ENCODE results near the gene NEU2.

Gene NEU2

GRCh38 chr2:233032551-233033320 lies at the start of gene NEU2:
TSS of gene NEU2 (plus strand) at chr2:233032672. CDS start at chr2:233032672, 0 bp downstream.
- DNase-seq (ENCODE audit: low spot score), result no peak

GRCh38 chr2:232982926-232983668 lies 49.4 kb upstream of the NEU2 start:
- no peak for DNase-seq (ENCODE audit: low spot score)

GRCh38 chr2:232983669-232984140 lies 48.8 kb upstream of the NEU2 start:
- no peak for DNase-seq (ENCODE audit: low spot score)

- no peak for DNase-seq (ENCODE audit: low spot score)
Observed at GRCh38 chr2:232984451-232985207, 47.8 kb upstream of the NEU2 start.

- no peak for DNase-seq (ENCODE audit: low spot score)
Observed at GRCh38 chr2:232986155-232986554, 46.3 kb upstream of the NEU2 start.

- DNase-seq (ENCODE audit: low spot score), result no peak
Observed at GRCh38 chr2:232993231-232993821, 39.1 kb upstream of the NEU2 start.

GRCh38 chr2:232994446-232994845 lies 38.0 kb upstream of the NEU2 start:
- DNase-seq (ENCODE audit: low spot score), result no peak

- DNase-seq (ENCODE audit: low spot score), result no peak
Observed at GRCh38 chr2:232997749-232998665, 34.5 kb upstream of the NEU2 start.

GRCh38 chr2:232998666-232998985 lies 33.8 kb upstream of the NEU2 start:
- no peak for DNase-seq (ENCODE audit: low spot score)

GRCh38 chr2:232999354-232999753 lies 33.1 kb upstream of the NEU2 start:
- no peak for DNase-seq (ENCODE audit: low spot score)

- DNase-seq (ENCODE audit: low spot score), result no peak
Observed at GRCh38 chr2:233000886-233001750, 31.4 kb upstream of the NEU2 start.

GRCh38 chr2:233002829-233003657 lies 29.4 kb upstream of the NEU2 start:
- DNase-seq (ENCODE audit: low spot score), result no peak

- no peak for DNase-seq (ENCODE audit: low spot score)
Observed at GRCh38 chr2:233003658-233004555, 28.6 kb upstream of the NEU2 start.

GRCh38 chr2:233005096-233005495 lies 27.4 kb upstream of the NEU2 start:
- no peak for DNase-seq (ENCODE audit: low spot score)

- DNase-seq (ENCODE audit: low spot score), result no peak
Observed at GRCh38 chr2:233006648-233007047, 25.8 kb upstream of the NEU2 start.

- DNase-seq (ENCODE audit: low spot score), result no peak
Observed at GRCh38 chr2:233007270-233007669, 25.2 kb upstream of the NEU2 start.

- no peak for DNase-seq (ENCODE audit: low spot score)
Observed at GRCh38 chr2:233007739-233008138, 24.7 kb upstream of the NEU2 start.

GRCh38 chr2:233009661-233010060 lies 22.8 kb upstream of the NEU2 start:
- DNase-seq (ENCODE audit: low spot score), result no peak

Data from D341Med (cell line).